GM19468 (cell line): ENCODE measurements around the gene CERS6.
"Not testable (repeated sequence)": the region's sequence is repeated elsewhere in the genome, so short reads cannot be mapped to it uniquely, and the experiment has no call there.

ENCODE experiments used
- ATAC-seq: cut with Tn5 transposase; IDR thresholded peaks from one replicate; pipeline ENCODE4 v1.9.1; 2021; ENCODE audit warnings: mild to moderate bottlenecking, moderate library complexity, moderate number of reproducible peaks; ENCODE audit not compliant: unreplicated experiment; ENCODE audit errors: extremely low read depth

The CERS6 gene

DNA sequence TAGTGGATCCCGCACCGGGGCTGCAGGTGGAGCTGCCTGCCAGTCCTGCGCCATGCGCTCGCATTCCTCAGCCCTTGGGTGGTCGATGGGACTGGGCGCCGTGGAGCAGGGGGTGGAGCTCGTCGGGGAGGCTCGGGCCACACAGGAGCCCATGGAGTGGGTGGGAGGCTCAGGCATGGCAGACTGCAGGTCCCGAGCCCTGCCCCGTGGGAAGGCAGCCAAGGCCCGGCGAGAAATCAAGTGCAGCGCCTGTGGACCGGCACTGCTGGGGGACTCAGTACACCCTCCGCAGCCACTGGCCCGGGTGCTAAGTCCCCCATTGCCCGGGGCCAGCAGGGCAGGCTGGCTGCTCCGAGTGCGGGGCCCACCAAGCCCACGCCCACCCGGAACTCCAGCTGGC, 201.3 kb downstream of the CERS6 start:
- ATAC-seq = not testable (repeated sequence)

- ATAC-seq = no peak
Observed at GRCh38 chr2:168658706-168659105, 202.6 kb downstream of the CERS6 start.

DNA sequence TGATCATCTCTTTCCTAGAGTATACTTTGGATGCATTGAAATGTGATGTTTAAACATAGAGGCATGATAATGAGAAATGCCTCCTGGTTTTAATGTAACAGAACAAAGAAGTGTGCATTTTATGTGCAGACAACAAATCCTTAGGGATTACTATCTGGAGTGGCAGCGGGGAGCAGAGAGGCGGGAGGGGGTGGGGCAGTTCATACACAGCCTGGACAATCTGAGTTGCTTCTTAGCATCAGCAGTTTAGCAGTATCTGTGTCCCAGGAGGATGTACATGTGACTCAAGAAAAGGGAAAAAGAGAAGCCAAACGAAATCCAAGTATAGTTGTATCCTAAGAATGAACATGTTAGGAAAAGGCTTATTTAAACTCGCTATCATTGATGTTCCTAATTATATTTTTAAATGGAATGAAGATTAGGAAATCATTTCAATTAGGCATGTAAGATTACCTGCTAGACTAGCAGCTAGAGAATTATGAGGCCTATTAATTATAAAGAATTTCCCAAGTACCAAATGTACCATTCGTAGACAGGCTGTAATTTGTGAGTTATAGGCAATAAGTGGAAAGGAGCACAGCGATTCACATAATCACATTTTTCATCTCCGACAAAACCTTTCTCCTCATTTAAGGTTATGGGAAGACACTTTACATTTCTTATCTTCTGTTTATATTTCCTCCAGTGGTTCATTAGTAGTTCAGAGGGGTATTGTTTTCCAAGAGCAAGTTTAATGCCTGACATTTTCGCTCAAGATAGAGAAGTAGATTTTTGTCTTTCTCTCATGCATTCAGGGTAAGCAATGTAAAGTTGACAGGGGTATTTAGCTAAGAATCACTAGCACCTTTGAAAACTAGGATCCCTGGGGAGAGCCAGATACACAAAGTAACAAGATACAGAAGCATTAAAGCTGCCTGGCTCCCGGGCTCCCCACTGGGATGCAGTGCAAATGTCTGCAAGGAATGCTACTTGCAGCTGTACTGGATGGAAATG, 205.1 kb downstream of the CERS6 start:
- no peak for ATAC-seq

GRCh38 chr2:168661863-168662256, 205.8 kb downstream of the CERS6 start:
- no peak for ATAC-seq

GRCh38 chr2:168662651-168663208, 206.7 kb downstream of the CERS6 start:
- ATAC-seq = no peak

GRCh38 chr2:168663993-168664392, 207.9 kb downstream of the CERS6 start:
- no peak for ATAC-seq

DNA sequence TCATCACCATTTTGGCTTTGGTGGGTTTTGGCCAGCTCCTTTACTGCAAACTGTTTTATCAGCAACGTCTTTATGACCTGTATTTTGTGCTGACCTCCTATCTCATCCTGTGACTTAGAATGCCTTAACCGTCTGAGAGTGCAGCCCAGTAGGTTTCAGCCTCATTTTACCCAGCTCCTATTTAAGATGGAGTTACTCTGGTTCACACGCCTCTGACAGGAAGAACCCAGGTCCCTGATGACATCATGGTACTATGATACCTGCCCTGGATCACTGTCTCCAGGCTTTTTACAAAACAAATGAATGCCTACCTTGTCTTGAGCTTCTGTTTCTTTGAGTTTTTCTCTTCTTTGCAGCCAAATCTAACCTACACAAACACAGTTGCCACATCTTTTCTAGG, 208.6 kb downstream of the CERS6 start:
- ATAC-seq = not testable (repeated sequence)

DNA sequence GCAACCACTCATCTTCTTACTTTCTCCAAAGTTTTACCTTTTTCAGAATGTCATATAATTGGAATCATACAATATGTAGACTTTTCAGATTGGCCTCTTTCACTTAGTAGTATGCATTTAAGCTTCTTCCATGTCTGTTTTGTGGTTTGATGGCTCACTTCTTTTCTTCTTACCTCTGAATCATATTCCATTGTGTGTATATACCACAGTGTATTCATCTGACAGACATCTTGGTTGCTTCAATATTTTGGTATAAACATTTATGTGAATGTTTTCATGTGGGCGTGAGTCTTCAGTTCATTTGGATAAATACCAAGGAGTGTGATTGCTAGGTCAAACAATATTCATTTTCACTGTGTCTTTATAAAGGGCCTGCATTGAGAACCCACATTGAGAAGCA, 210.3 kb downstream of the CERS6 start:
- no peak for ATAC-seq

DNA sequence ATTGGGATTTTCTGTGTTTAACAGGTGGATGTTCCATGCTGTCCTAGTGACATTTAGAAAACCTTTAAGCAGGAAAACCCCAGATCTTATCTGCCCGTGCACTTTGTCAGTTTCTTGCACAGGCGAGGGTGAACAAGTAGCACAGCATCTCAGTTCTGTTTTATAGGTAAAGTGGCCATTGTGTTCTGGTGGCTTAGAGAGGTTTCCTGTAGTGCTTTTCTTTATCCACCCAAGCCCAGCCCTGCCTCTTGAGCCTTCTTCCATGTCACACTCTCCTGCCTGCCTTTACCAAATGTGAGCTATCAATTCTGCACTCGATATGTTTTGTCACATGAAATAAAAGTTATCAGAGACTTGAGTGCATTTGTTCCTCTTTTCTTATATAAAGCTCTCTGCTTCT, 211.1 kb downstream of the CERS6 start:
- ATAC-seq = no peak

GRCh38 chr2:168669151-168669550, 213.1 kb downstream of the CERS6 start:
- no peak for ATAC-seq

- no peak for ATAC-seq
Observed at GRCh38 chr2:168670478-168670877, 214.4 kb downstream of the CERS6 start.

- no peak for ATAC-seq
Observed at GRCh38 chr2:168671932-168672331, 215.9 kb downstream of the CERS6 start.

GRCh38 chr2:168673265-168674189, 217.5 kb downstream of the CERS6 start:
- ATAC-seq = no peak

- no peak for ATAC-seq
Observed at GRCh38 chr2:168678153-168678853, 222.2 kb downstream of the CERS6 start.

DNA sequence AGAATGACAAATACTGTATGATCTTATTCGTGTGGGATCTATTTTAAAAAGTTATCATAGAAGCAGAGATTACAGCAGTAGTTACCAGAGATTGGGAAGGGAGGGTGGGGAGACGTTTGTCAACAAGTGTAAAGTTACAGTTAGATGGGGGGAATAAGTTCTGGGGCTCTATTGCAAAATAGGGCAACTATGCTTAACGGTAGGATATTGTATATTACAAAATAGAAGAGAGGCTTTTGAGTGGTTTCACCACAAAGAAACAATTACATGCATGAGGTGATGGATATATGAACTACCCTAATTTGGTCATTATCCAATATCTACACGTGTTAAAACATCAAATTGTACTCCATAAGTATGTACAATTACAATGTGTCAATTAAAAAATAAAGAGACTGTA, 223.0 kb downstream of the CERS6 start:
- ATAC-seq = no peak

DNA sequence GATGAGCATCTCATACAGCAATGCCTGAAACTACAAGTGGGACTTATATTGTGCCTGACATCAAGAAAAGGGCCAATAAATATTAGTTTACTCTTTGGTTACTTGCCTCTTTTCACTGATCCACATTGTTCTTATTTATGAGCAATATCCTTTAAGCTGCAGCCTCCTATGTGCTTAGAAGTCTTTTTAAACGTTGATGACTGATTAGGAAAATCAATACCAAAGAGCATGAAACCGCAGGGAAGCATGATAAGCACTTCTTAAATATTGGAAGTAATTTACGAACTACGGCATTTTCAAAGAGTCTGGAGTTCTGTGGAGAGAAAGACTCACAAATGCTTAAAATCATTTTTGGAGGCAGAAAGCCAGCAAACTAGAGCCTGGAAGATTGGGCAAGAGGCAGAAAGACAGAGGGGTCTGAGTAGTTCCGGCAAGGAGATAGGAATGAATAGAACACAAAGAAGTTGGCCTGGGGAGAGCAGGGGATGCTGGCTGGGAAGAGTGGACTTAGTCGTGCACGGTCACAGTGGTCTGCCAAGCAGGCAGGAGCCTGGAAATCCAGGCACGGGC, 223.8 kb downstream of the CERS6 start:
- ATAC-seq = no peak

DNA sequence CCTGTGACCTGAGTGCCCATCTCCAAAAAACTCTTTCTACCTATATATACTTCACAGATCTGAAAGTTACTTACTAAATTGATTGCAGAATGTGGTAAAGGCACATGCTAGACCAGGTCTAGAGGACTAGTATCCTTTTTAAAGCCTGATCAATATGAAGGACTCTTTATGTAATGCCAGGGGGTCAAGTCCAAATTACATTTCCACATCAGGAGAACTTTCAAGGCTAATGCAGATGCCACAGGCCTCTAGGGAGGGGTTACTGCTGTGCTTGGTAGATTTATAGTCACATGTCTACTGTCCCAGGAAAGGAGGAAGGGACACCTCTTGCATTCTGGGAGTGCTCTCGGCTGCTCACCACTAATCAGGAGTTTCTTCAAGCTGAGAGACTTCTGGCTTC, 227.9 kb downstream of the CERS6 start:
- ATAC-seq = no peak

GRCh38 chr2:168684921-168685599, 229.0 kb downstream of the CERS6 start:
- ATAC-seq = no peak
